HG03045 (cell line): ENCODE data around the gene SELENOS.

Source experiments
- ATAC-seq: cut with Tn5 transposase; IDR thresholded peaks from one replicate; pipeline ENCODE4 v1.9.1; 2021; ENCODE audit warnings: mild to moderate bottlenecking, moderate library complexity; ENCODE audit not compliant: unreplicated experiment

The SELENOS gene

GRCh38 chr15:101225658-101226057 lies 51.6 kb downstream of the SELENOS start:
- no peak for ATAC-seq
